ENCODE results near the gene MRPL33. TPM values are rescaled to one million over a fixed set of nuclear protein-coding genes. Genes with fewer than 3 reads are reported as not detected.

Gene MRPL33
- total and polyA plus RNA-seq, 2 of the 13 experiments (the other 11 are each of a cell fraction or from before 2014, with no cell fraction given), result 69.7 to 218 TPM

DNA sequence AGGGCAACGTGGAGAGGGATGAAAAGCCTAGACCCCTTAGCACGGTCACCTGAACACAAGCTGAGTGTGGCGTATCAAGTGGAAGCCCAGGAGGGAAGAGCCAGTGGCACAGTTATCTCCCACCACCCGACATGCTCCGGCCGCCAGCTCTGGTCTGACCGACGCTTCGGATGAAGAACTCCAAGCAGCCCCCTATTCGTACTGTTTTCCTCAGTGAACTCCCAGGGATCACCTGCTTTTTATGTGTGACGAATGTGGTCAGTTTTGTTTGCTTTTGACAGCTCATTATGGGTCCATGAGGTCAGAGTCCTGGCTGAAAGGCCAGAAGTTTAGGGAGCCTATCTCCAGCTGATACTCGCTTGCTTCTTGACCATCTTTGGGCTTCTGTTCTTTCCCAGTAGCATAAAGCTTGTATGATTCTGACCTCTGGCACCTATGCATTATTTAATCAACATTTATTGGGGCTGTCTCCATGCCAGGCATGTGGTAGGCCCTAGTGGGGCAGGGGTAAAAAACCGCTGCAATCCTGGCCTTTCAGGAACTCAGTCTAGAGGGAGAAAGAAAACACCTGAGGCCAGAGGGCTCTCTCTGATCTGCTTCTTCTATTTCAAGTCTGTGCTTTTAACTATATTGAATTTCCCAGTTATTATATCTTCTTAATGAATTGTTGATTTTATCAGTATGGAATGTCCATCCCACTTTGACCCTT is 33.0 kb upstream of the MRPL33 start (continued):
- TF ChIP-seq, protein P1, sequence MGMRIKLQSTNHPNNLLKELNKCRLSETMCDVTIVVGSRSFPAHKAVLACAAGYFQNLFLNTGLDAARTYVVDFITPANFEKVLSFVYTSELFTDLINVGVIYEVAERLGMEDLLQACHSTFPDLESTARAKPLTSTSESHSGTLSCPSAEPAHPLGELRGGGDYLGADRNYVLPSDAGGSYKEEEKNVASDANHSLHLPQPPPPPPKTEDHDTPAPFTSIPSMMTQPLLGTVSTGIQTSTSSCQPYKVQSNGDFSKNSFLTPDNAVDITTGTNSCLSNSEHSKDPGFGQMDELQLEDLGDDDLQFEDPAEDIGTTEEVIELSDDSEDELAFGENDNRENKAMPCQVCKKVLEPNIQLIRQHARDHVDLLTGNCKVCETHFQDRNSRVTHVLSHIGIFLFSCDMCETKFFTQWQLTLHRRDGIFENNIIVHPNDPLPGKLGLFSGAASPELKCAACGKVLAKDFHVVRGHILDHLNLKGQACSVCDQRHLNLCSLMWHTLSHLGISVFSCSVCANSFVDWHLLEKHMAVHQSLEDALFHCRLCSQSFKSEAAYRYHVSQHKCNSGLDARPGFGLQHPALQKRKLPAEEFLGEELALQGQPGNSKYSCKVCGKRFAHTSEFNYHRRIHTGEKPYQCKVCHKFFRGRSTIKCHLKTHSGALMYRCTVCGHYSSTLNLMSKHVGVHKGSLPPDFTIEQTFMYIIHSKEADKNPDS (CRISPR knock-in tag; IDR thresholded peaks at IDR 0.05), result peak; percentile 22; the same call in 1 of the 2 replicates
- TF ChIP-seq ZNF782 (CRISPR knock-in tag; IDR thresholded peaks at IDR 0.05; ENCODE audit: borderline replicate concordance) (peak; percentile 25; the same call in 1 of the 2 replicates), BORCS8-MEF2B (CRISPR knock-in tag; IDR thresholded peaks at IDR 0.05) (peak; percentile 53; the same call in 1 of the 2 replicates), ARID3A (IDR thresholded peaks at IDR 0.05; ENCODE audit: low read depth, low read length) (peak; percentile 70), SP5 (CRISPR knock-in tag; IDR thresholded peaks at IDR 0.05; ENCODE audit: borderline replicate concordance, low read depth) (no peak), ZNF691 (CRISPR knock-in tag; IDR thresholded peaks at IDR 0.05; ENCODE audit: borderline replicate concordance, low read depth) (no peak), CAMTA2 (CRISPR knock-in tag; IDR thresholded peaks at IDR 0.05; ENCODE audit: borderline replicate concordance) (peak; percentile 86; the same call in 1 of the 2 replicates), FOXA3 (CRISPR knock-in tag; IDR thresholded peaks at IDR 0.05) (peak; percentile 78), RERE (CRISPR knock-in tag; IDR thresholded peaks at IDR 0.05; ENCODE audit: low read depth) (peak; percentile 64; the same call in 1 of the 2 replicates)
- TF ChIP-seq, protein P2, sequence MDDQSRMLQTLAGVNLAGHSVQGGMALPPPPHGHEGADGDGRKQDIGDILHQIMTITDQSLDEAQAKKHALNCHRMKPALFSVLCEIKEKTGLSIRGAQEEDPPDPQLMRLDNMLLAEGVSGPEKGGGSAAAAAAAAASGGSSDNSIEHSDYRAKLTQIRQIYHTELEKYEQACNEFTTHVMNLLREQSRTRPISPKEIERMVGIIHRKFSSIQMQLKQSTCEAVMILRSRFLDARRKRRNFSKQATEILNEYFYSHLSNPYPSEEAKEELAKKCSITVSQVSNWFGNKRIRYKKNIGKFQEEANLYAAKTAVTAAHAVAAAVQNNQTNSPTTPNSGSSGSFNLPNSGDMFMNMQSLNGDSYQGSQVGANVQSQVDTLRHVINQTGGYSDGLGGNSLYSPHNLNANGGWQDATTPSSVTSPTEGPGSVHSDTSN (CRISPR knock-in tag; IDR thresholded peaks at IDR 0.05; ENCODE audit: borderline replicate concordance), result no peak
- TF ChIP-seq, protein P3, sequence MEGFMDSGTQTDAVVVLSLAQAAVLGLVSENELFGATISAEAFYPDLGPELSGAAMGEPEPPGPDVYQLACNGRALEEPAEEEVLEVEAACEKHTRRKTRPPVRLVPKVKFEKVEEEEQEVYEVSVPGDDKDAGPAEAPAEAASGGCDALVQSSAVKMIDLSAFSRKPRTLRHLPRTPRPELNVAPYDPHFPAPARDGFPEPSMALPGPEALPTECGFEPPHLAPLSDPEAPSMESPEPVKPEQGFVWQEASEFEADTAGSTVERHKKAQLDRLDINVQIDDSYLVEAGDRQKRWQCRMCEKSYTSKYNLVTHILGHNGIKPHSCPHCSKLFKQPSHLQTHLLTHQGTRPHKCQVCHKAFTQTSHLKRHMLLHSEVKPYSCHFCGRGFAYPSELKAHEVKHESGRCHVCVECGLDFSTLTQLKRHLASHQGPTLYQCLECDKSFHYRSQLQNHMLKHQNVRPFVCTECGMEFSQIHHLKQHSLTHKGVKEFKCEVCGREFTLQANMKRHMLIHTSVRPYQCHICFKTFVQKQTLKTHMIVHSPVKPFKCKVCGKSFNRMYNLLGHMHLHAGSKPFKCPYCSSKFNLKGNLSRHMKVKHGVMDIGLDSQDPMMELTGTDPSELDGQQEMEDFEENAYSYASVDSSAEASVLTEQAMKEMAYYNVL (CRISPR knock-in tag; IDR thresholded peaks at IDR 0.05; ENCODE audit: borderline replicate concordance), result peak; percentile 72; the same call in 1 of the 2 replicates
